Heart left ventricle (tissue), 13 donors: Measurements from ENCODE around the gene SWI5.

Experiments
- POLR2A ChIP-seq, 2 donors: fragments of 450-650 bp; IDR thresholded peaks; one replicate each; pipeline ENCODE4 v1.6.1; 2017; ENCODE audit warnings: antibody characterized with exemption in 2 of 2, mild to moderate bottlenecking in 2 of 2, moderate library complexity in 2 of 2
- TF ChIP-seq, protein P1 (sequence below), 12 donors: fragments of 200-600 bp; sonication (generic) in 4 of 12; IDR thresholded peaks; one replicate each; pipeline versions ENCODE4 v1.5.0 to v1.8.0; 2018 to 2022; ENCODE audit warnings: antibody characterized with exemption in 12 of 12, mild to moderate bottlenecking in 5 of 12
- donor health status: ischemic (EF 13 %, LVEDD 7.1; RV severe dilation, severe dysfunction).
- donor health status: DM: no; HTN: yes; CAD: no.
- donor health status: DM: no; HTN: no; CAD: no.
- donor health status: ischemic (EF 25% LVEDD 6.9; RV normal size, moderate dysfunction).
- donor health status: ischemic (EF 25% LVEDD 5.7; RV mildly dilated, moderate dysfunction).
- donor health status: ischemic (EF 35%, LVEDD 5.7; RV mildly dilated, moderate dysfunction).
- donor health status: nonischemic (EF 11% LVEDD 7.7; RV severe dilation, severe dysfunction).
- donor health status: DM: yes; HTN: yes; CAD: no.
- donor health status: PGD.
- donor health status: ischemic (EF 29% LVEDD 5.4; RV normal size, mild dysfunction).
- donor health status: nonischemic (EF 23%, LVEDD 6.1; RV moderate dilation, normal function).

DNA sequence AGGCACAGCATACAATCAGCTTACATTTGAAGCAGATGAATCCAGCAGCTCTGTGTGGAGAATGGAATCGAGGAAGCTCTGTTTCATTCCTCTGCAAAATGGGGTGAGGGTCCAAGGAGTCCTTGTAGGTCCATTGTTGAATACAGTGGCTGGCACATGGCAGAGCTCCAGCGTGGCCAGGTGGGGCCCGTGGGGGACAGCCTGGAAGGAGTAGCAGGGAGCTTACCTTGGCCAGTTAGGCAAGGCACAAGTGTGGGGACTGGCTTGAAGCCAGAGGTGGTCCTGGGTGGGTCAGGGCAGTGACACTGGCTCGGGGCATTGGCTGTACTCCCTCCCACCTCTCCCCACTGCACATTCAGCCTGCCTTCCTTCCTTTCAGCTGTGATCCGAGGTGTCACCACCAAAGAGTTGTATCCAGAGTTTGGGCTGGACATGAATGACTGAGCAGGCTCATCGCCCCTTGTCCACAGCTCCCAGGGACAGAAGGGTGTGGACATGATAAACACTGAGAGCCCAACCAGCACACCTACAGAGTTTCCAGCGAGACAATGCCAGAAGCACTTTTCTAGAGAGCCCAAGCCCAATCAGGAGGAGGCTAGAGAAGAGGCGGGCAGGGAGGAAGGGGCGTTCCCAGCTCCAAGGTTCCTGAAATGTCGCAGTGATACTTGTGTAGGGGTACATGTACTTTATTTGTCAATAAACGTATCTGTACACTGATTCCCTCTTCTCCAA is 12.4 kb downstream of the SWI5 start:
- TF ChIP-seq, protein P1, sequence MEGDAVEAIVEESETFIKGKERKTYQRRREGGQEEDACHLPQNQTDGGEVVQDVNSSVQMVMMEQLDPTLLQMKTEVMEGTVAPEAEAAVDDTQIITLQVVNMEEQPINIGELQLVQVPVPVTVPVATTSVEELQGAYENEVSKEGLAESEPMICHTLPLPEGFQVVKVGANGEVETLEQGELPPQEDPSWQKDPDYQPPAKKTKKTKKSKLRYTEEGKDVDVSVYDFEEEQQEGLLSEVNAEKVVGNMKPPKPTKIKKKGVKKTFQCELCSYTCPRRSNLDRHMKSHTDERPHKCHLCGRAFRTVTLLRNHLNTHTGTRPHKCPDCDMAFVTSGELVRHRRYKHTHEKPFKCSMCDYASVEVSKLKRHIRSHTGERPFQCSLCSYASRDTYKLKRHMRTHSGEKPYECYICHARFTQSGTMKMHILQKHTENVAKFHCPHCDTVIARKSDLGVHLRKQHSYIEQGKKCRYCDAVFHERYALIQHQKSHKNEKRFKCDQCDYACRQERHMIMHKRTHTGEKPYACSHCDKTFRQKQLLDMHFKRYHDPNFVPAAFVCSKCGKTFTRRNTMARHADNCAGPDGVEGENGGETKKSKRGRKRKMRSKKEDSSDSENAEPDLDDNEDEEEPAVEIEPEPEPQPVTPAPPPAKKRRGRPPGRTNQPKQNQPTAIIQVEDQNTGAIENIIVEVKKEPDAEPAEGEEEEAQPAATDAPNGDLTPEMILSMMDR (IDR thresholded peaks at IDR 0.05), result no peak
- TF ChIP-seq POLR2A (IDR thresholded peaks at IDR 0.05), result no peak
